T-cell (primary cell): Measurements from ENCODE around the gene ANO10. TPM values are rescaled to one million over a fixed set of nuclear protein-coding genes. Genes with fewer than 3 reads are reported as not detected.

ENCODE experiments used
- ATAC-seq, 4 experiments: fragments of 200-7000 bp in 3 of 4; fragments of 150-1000 bp in 1 of 4; cut with Tn5 transposase; replicated peaks in 1 of 4; 1 replicate in 3 of 4; 2 replicates in 1 of 4; pipeline ENCODE4 v1.10.0; 2021; ENCODE audit warnings: moderate library complexity in 3 of 4, mild to moderate bottlenecking in 2 of 4, moderate number of reproducible peaks in 1 of 4
- CTCF ChIA-PET, 2 donors: fragments of 300-600 bp; sonication (Branson Sonifier 250); formaldehyde crosslinking; loops; one replicate each; lab custom pipeline; 2022; ENCODE audit warnings: antibody characterized with exemption in 2 of 2; lab: Charles Lee
- POLR2A ChIA-PET, 2 donors: fragments of 300-600 bp; sonication (Branson Sonifier 250); formaldehyde crosslinking; loops; one replicate each; lab custom pipeline; 2022; ENCODE audit warnings: antibody characterized with exemption in 2 of 2; lab: Charles Lee
- DNase-seq, 35 experiments: peaks; one replicate each; pipeline versions ENCODE4 v3.0.0 to v3.0.0-alpha.2; 2013 to 2023
- H3K27ac ChIP-seq: one replicate; pipeline ENCODE4 v1.5.1; 2013; ENCODE audit warnings: low read length
- H3K27me3 ChIP-seq, 2 experiments: replicated peaks in 1 of 2; 1 replicate in 1 of 2; 2 replicates in 1 of 2; pipeline versions ENCODE4 v1.6.1 to v1.7.0; 2013; ENCODE audit warnings: low read length in 1 of 2, mixed read lengths in 1 of 2; ENCODE audit not compliant: control insufficient read depth in 2 of 2, insufficient read depth in 2 of 2; ENCODE audit errors: extremely low read depth in 1 of 2
- H3K36me3 ChIP-seq, 2 donors: 1 replicate in 1 of 2; 2 replicates in 1 of 2; pipeline versions ENCODE4 v1.6.1 to v1.7.0; 2013; ENCODE audit warnings: low read length in 1 of 2; ENCODE audit not compliant: control insufficient read depth in 2 of 2, insufficient read depth in 1 of 2; ENCODE audit errors: extremely low read depth in 1 of 2
- H3K4me1 ChIP-seq, 2 experiments: 1 replicate in 1 of 2; 2 replicates in 1 of 2; pipeline versions ENCODE4 v1.6.1 to v1.7.0; 2013; ENCODE audit warnings: low read length in 2 of 2, mixed read lengths in 1 of 2; ENCODE audit not compliant: insufficient read depth in 2 of 2, control insufficient read depth in 1 of 2; ENCODE audit errors: extremely low read depth in 1 of 2
- H3K4me3 ChIP-seq, 2 donors: 1 replicate in 1 of 2; 2 replicates in 1 of 2; pipeline versions ENCODE4 v1.5.1 to v1.7.0; 2013; ENCODE audit warnings: mild to moderate bottlenecking in 2 of 2, low read length in 1 of 2, moderate library complexity in 1 of 2; ENCODE audit not compliant: control insufficient read depth in 1 of 2; ENCODE audit errors: extremely low read depth in 1 of 2
- H3K9me3 ChIP-seq: 2 replicates; pipeline ENCODE4 v1.7.0; 2013
- H3K27ac Mint-ChIP-seq, 2 donors: one replicate each; pipeline ENCODE4 v1.8.0; 2020 to 2021; ENCODE audit warnings: mild to moderate bottlenecking in 2 of 2, mixed read lengths in 2 of 2
- H3K27me3 Mint-ChIP-seq, 2 donors: one replicate each; pipeline ENCODE4 v1.8.0; 2021 to 2022; ENCODE audit warnings: mixed read lengths in 2 of 2
- H3K36me3 Mint-ChIP-seq: one replicate; pipeline ENCODE4 v1.8.0; 2021; ENCODE audit warnings: mixed read lengths
- H3K4me1 Mint-ChIP-seq, 3 donors: one replicate each; pipeline ENCODE4 v1.8.0; 2020 to 2022; ENCODE audit warnings: mixed read lengths in 3 of 3, mild to moderate bottlenecking in 1 of 3
- H3K4me3 Mint-ChIP-seq, 3 donors: one replicate each; pipeline ENCODE4 v1.8.0; 2020 to 2022; ENCODE audit warnings: mild to moderate bottlenecking in 3 of 3, mixed read lengths in 3 of 3, moderate library complexity in 3 of 3
- H3K9me3 Mint-ChIP-seq, 3 donors: one replicate each; pipeline ENCODE4 v1.8.0; 2020 to 2022; ENCODE audit warnings: mixed read lengths in 3 of 3
- WGBS: methylation state at CpG from one replicate; pipeline ENCODE4 v1.1.5; 2013; ENCODE audit warnings: missing lambda C conversion rate; ENCODE audit not compliant: insufficient coverage; 5-methylcytosine and 5-hydroxymethylcytosine counted together
- total RNA-seq, 35 experiments: library from RNA in 6 of 35; stranded (reverse) in 6 of 35; fragments of 120-200 nt in 1 of 35; gene quantifications; one replicate each; pipeline versions ENCODE4 v1.2.1 to v1.2.4 and lab custom pipeline; 2013 to 2026

ANO10 gene
- total RNA-seq, 5 donors from 2014 or later (not counting 1 experiment from before 2014, with no cell fraction given): 8.4 to 12.3 (median 9.4) TPM

DNA sequence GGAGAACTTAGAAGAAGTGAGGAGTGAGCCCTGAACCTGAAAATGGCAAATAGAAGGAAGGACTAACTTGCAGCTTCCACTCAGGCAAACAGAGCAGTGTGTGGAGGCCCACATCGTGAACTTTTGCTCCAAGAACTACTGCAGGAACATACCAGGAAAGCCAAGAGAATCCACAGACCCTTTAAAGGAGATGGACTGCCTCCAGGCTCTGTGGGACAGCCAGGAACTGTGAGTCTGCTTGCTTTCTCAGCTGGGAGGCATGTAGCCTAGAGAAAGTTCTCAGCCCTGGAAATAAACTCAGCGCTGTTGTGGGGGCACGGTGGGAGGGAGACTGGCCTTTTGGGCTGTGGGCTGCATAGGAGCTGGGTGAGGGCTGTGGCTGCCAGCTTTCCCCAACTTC lies 242.5 kb downstream of the ANO10 start:
- Histone ChIP-seq H3K27ac (no peak overlapping the region), H3K4me3 (no peak overlapping the region), H3K4me1 (peaks cover 3 to 15% of the 10 kb centered on the region in 2 experiments), H3K36me3 (no peaks in the 10 kb centered on the region), H3K27me3 (no peaks in the 10 kb centered on the region), H3K9me3 (no peaks in the 10 kb centered on the region)
- DNase-seq (no peak), ATAC-seq (no peak)
- Mint-ChIP-seq H3K4me3 (no peak overlapping the region), H3K9me3 (peaks cover 0 to 2% (median 0%) of the 10 kb centered on the region in 3 donors), H3K36me3 (no peaks in the 10 kb centered on the region), H3K27ac (no peak overlapping the region), H3K27me3 (no peaks in the 10 kb centered on the region), H3K4me1 (peaks cover 17 to 21% (median 17%) of the 10 kb centered on the region in 3 donors)
- ChIA-PET POLR2A (no interaction called here), CTCF (interaction anchor here (0.8 to 1.3 kb wide), 6 partner anchors 10 to 217 kb away, joined by 3 to 6 read pairs (median 3); no protein-coding TSS in a partner anchor)
- 100% methylated on average over 2 of the region's 3 CpGs for WGBS

DNA sequence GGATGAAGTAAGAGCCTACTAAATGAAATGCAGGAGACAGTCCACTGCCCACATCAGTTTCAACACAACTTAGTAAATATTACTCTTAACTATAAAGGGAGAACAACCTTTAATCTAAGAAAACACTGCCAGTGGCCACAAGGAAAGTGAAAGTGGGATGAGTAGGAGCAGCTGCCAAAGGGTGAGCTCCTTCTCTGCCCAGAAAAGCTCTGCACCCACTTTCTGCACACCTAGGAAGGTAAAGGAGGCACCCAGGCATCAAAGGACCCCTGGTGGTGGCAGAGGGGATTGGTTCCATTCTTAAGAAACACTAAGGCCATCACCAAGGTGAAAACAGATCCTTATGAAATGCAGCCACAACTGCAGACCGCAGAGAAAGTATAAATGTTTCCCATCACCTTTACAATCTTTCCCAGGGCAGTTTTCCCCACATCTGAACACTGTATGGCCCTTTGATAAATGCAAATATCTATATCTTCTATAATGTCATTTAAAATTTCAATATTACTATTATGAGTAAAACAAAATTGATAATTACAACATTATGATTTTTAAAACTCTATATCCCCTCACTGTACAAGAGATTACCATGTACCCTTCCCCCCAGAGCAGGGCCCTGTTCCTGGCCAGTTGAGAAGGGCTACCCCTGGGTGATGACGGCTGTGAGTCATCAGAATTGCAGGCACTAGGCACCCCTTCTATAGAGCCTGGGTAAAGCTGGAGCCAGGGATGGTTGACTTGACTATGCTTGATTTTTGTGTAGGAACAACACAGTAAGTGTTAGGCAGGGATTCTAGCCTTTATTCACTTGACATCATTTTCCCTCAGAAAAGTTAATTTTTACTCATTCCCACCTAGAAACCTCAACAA lies 243.5 kb downstream of the ANO10 start:
- H3K9me3 ChIP-seq: no peaks in the 10 kb centered on the region
- no peak overlapping the region for H3K4me3 ChIP-seq
- ATAC-seq (peak; percentile 92 to 98 (median 96)), DNase-seq (peak; percentile 48 to 86 (median 70))
- H3K9me3 Mint-ChIP-seq: no peaks in the 10 kb centered on the region
- ChIA-PET POLR2A (interaction anchor here (0.5 to 0.6 kb wide), 4 partner anchors 50 to 148 kb away, joined by 3 to 5 read pairs (median 4); no protein-coding TSS in a partner anchor), CTCF (interaction anchor here (0.6 to 2.4 kb wide), 16 partner anchors 11 to 416 kb away, joined by 3 to 28 read pairs (median 5); no protein-coding TSS in a partner anchor)
- peaks cover 3 to 15% of the 10 kb centered on the region in 2 experiments for H3K4me1 ChIP-seq
- peak overlapping the region; percentile 57 to 63 for H3K27ac Mint-ChIP-seq
- no peak overlapping the region for H3K4me3 Mint-ChIP-seq
- H3K27me3 ChIP-seq: no peaks in the 10 kb centered on the region
- peaks cover 17 to 20% (median 17%) of the 10 kb centered on the region in 3 donors for H3K4me1 Mint-ChIP-seq
- H3K27me3 Mint-ChIP-seq: no peaks in the 10 kb centered on the region
- WGBS: no CpG with 5 or more reads among the region's 2 CpGs
- H3K27ac ChIP-seq: no peak overlapping the region
- H3K36me3 Mint-ChIP-seq: no peaks in the 10 kb centered on the region
- no peaks in the 10 kb centered on the region for H3K36me3 ChIP-seq

DNA sequence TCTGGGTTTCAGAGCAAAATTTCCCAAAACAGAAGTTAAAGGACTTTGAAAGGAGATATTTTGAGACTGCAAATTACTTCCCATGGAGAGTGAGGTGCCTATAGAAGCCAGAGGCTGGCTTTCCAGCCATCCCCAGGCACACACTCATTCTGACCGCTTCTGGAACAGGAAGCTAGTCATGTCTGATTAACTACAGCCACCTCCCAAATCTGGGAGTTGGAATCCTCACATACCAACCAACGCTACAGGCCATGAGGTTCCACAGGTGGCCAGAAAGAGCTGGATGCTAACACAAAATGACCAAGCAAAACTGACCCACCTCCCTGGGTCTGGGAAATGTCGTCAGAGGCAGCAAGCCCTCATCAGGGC lies 248.3 kb downstream of the ANO10 start:
- Mint-ChIP-seq H3K27me3 (no peaks in the 10 kb centered on the region), H3K36me3 (no peaks in the 10 kb centered on the region), H3K9me3 (no peaks in the 10 kb centered on the region), H3K27ac (no peak overlapping the region), H3K4me1 (peaks cover 24 to 29% (median 24%) of the 10 kb centered on the region in 3 donors), H3K4me3 (no peak overlapping the region)
- H3K9me3 ChIP-seq: no peaks in the 10 kb centered on the region
- ATAC-seq: no peak
- POLR2A ChIA-PET: interaction anchor here in 1 of 2 donors (0.5 kb wide), 1 partner anchor 208 kb away, joined by 3 read pairs; no protein-coding TSS in a partner anchor
- no peaks in the 10 kb centered on the region for H3K36me3 ChIP-seq
- H3K27ac ChIP-seq: no peak overlapping the region
- H3K27me3 ChIP-seq: no peaks in the 10 kb centered on the region
- no peak for DNase-seq
- 92% methylated on average over 2 of the region's 3 CpGs for WGBS
- H3K4me1 ChIP-seq: peaks cover 3 to 40% of the 10 kb centered on the region in 2 experiments
- CTCF ChIA-PET: interaction anchor here (0.6 to 0.7 kb wide), 2 partner anchors 26 to 215 kb away, joined by 3 to 6 read pairs; no protein-coding TSS in a partner anchor
- no peak overlapping the region for H3K4me3 ChIP-seq

- ATAC-seq: no peak
- ChIA-PET CTCF (interaction anchor here (0.6 to 0.7 kb wide), 2 partner anchors 25 to 215 kb away, joined by 3 to 6 read pairs; no protein-coding TSS in a partner anchor), POLR2A (interaction anchor here in 1 of 2 donors (0.5 kb wide), 1 partner anchor 209 kb away, joined by 3 read pairs; no protein-coding TSS in a partner anchor)
- no peaks in the 10 kb centered on the region for H3K36me3 ChIP-seq
- H3K36me3 Mint-ChIP-seq: no peaks in the 10 kb centered on the region
- peaks cover 3 to 34% of the 10 kb centered on the region in 2 experiments for H3K4me1 ChIP-seq
- H3K9me3 Mint-ChIP-seq: no peaks in the 10 kb centered on the region
- no peaks in the 10 kb centered on the region for H3K27me3 ChIP-seq
- no peaks in the 10 kb centered on the region for H3K27me3 Mint-ChIP-seq
- no peak overlapping the region for H3K4me3 ChIP-seq
- H3K27ac Mint-ChIP-seq: peak overlapping the region in 1 of 2 donors; percentile 44
- WGBS: 100% methylated on average over 5 of the region's 11 CpGs
- no peak overlapping the region for H3K27ac ChIP-seq
- H3K4me3 Mint-ChIP-seq: no peak overlapping the region
- peaks cover 19 to 23% (median 20%) of the 10 kb centered on the region in 3 donors for H3K4me1 Mint-ChIP-seq
- no peak for DNase-seq
- no peaks in the 10 kb centered on the region for H3K9me3 ChIP-seq
Measured at GRCh38 chr3:43372809-43373559, 248.8 kb downstream of the ANO10 start.

GRCh38 chr3:43372007-43372740 lies 249.6 kb downstream of the ANO10 start:
- H3K4me1 Mint-ChIP-seq: peaks cover 12 to 17% (median 13%) of the 10 kb centered on the region in 3 donors
- H3K4me3 Mint-ChIP-seq: no peak overlapping the region
- CTCF ChIA-PET: no interaction called here

More at GRCh38 chr3:43372007-43372740, 249.6 kb downstream of the ANO10 start:
- Histone ChIP-seq H3K4me3 (no peak overlapping the region), H3K9me3 (no peaks in the 10 kb centered on the region), H3K27me3 (no peaks in the 10 kb centered on the region), H3K36me3 (no peaks in the 10 kb centered on the region), H3K27ac (no peak overlapping the region), H3K4me1 (peaks cover 0 to 26% of the 10 kb centered on the region in 2 experiments)
- ATAC-seq (no peak), DNase-seq (no peak)
- 95% methylated on average over 9 of the region's 10 CpGs for WGBS
- peak overlapping the region in 1 of 2 donors; percentile 44 for H3K27ac Mint-ChIP-seq
- no peaks in the 10 kb centered on the region for H3K36me3 Mint-ChIP-seq
- H3K9me3 Mint-ChIP-seq: no peaks in the 10 kb centered on the region
- POLR2A ChIA-PET: no interaction called here
- no peaks in the 10 kb centered on the region for H3K27me3 Mint-ChIP-seq
